Fibroblast of lung (primary cell): ENCODE measurements around the gene AFG3L2.

ENCODE experiments used
- CTCF ChIP-seq, 2 donors: IDR thresholded peaks in 1 of 2; conservative IDR thresholded peaks in 1 of 2; 1 replicate in 1 of 2; 2 replicates in 1 of 2; pipeline ENCODE4 v1.5.1; 2011 to 2012; ENCODE audit warnings: low read length in 2 of 2, control low read depth in 1 of 2, inconsistent platforms in 1 of 2, low read depth in 1 of 2, mild to moderate bottlenecking in 1 of 2
- EZH2 ChIP-seq: IDR thresholded peaks from 2 replicates; pipeline ENCODE4 v1.5.1; 2012; ENCODE audit warnings: low read length, control low read depth, mild to moderate bottlenecking; ENCODE audit errors: missing control alignments

GRCh38 chr18:12411456-12411855 is 34.4 kb upstream of the AFG3L2 start:
- TF ChIP-seq EZH2 (no peak), CTCF (conservative IDR thresholded peaks at IDR 0.05 in 1 of 2, IDR thresholded peaks at IDR 0.05 in 1 of 2; ENCODE audit: low read depth in 1 of 2, low read length in 2 of 2) (no peak)
